HEK293 (cell line): Measurements from ENCODE around the gene NUP153.

Source experiments
- BCL11A ChIP-seq: fragments of 450-650 bp; formaldehyde crosslinking; IDR thresholded peaks from 2 replicates; pipeline ENCODE4 v1.5.1; 2016; ENCODE audit warnings: low read depth, missing biosample characterization, missing genetic modification characterization
- ZSCAN4 ChIP-seq: fragments of 450-650 bp; formaldehyde crosslinking; IDR thresholded peaks from 2 replicates; pipeline ENCODE4 v1.5.1; 2017; ENCODE audit warnings: missing biosample characterization, missing genetic modification characterization

DNA sequence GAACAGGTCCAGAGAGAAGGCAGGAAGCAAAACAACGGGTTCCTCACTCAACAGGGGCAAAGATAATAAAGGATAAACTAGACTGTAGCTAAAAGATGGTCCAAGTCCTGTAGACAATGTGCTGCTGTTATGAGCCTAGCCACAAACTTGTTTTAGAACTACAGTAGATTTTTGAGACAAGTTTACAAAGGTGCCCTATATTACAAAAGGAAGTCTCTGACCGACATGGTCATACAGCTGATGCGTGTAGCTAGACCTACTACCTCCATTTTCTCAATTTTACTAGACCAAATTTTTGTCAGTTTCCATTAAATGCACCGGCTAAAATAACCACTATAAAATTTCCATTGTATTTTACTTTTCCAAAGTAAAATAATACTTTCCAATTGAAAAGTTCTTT lies 94.7 kb downstream of the NUP153 start:
- TF ChIP-seq ZSCAN4 (tag by site-specific recombination) (no peak), BCL11A (tag by site-specific recombination) (no peak)
